Activated CD4-positive, alpha-beta memory T cell treated with anti-CD3 and anti-CD28 coated beads, Interleukin-2, amount 10 ng/mL, durations not matched to agents 7 days and 5 days (primary cell): ENCODE data around the gene UCK1. TPM values are rescaled to one million over a fixed set of nuclear protein-coding genes. Genes with fewer than 3 reads are reported as not detected.

ENCODE experiments used
- CTCF ChIA-PET: fragments of 350-600 bp; sonication (Branson Sonifier 250); formaldehyde crosslinking; loops from one replicate; lab custom pipeline; 2021; ENCODE audit warnings: antibody characterized with exemption, inconsistent platforms; lab: Charles Lee
- POLR2A ChIA-PET: fragments of 350-600 bp; sonication (Branson Sonifier 250); formaldehyde crosslinking; loops from one replicate; lab custom pipeline; 2021; ENCODE audit warnings: antibody characterized with exemption; lab: Charles Lee
- DNase-seq: peaks from one replicate; pipeline ENCODE4 v3.0.0-alpha.2; 2020
- H3K27ac Mint-ChIP-seq: one replicate; pipeline ENCODE4 v1.8.0; 2021; ENCODE audit warnings: mild to moderate bottlenecking, mixed read lengths
- H3K27me3 Mint-ChIP-seq: one replicate; pipeline ENCODE4 v1.8.0; 2021; ENCODE audit warnings: mixed read lengths
- H3K36me3 Mint-ChIP-seq: one replicate; pipeline ENCODE4 v1.8.0; 2021; ENCODE audit warnings: low read depth, mixed read lengths
- H3K4me1 Mint-ChIP-seq: one replicate; pipeline ENCODE4 v1.8.0; 2021; ENCODE audit warnings: mixed read lengths
- H3K4me3 Mint-ChIP-seq: one replicate; pipeline ENCODE4 v1.8.0; 2021; ENCODE audit warnings: mild to moderate bottlenecking, mixed read lengths
- H3K9me3 Mint-ChIP-seq: one replicate; pipeline ENCODE4 v1.8.0; 2021; ENCODE audit warnings: mixed read lengths
- total RNA-seq, 2 experiments: library from RNA; stranded (reverse); gene quantifications; one replicate each; pipeline ENCODE4 v1.2.3, GENCODE V29; 2021

UCK1 gene
- total RNA-seq, 2 experiments from 2014 or later, result 23.8 to 24.6 TPM

DNA sequence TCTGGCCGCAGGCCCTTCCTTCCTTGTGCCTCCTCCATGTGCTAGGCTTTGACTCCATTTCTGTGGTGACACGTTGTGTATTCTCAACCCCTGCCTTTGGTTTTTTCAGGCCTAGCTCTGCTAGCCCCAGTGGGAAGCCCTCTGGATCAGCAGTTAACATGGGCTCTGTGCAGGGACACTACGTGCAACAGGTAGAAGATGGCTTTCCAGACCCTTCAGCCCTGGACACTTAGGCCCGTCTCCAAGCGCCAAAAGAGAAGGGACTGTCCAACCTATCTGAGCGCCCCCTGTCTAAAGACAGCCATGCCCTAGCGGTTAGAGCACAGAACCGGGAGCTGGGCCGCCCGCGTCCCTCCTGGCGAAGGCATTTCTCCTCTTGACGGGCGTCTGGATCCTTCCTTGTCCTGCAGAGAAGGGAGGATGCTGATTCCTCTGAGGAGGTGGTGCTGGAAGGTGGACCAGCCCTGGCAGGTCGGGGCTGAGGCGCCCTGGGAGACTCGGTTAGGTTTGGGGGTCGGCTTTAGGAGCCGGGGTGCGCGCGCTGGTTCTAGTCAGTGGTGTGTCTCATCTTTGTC, 36.7 kb downstream of the UCK1 start:
- H3K27ac Mint-ChIP-seq, result no peak overlapping the region
- ChIA-PET CTCF (no interaction called here), POLR2A (no interaction called here)
- no peak overlapping the region for H3K4me3 Mint-ChIP-seq
- H3K9me3 Mint-ChIP-seq, result no peaks in the 10 kb centered on the region
- DNase-seq, result no peak
- peaks cover 10% of the 10 kb centered on the region for H3K4me1 Mint-ChIP-seq
- H3K27me3 Mint-ChIP-seq, result no peaks in the 10 kb centered on the region
- H3K36me3 Mint-ChIP-seq, result peaks cover 81% of the 10 kb centered on the region

DNA sequence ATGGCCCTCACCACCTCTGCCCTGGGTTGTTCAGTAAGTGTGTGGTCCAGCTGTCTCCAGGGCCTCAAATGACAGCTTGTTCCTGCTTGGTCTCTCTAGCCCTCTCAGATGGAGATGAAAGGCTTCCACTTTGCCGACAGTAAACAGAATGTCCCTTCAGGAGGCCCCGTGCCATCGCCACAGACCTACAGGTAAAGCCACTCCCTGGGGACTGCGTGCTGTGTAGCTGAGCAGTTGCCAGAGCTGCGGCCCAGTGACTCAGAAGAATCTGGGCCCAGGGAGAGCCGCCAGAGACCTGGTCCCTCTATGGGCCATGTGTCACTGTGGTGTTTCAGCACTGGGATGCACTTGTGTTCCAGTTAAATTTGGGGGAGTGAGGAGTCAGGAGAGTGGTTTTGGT, 39.0 kb downstream of the UCK1 start:
- Mint-ChIP-seq H3K27me3 (no peaks in the 10 kb centered on the region), H3K27ac (no peak overlapping the region), H3K9me3 (no peaks in the 10 kb centered on the region), H3K4me1 (no peaks in the 10 kb centered on the region), H3K4me3 (no peak overlapping the region), H3K36me3 (peaks cover 86% of the 10 kb centered on the region)
- DNase-seq, result no peak
- POLR2A ChIA-PET, result interaction anchor here (0.6 to 2.2 kb wide), 2 partner anchors 8 to 203 kb away, joined by 3 to 9 read pairs; partner anchors contain the start of gene PLPP7
- CTCF ChIA-PET, result interaction anchor here (1.2 kb wide), 1 partner anchor 14 kb away, joined by 3 read pairs; no protein-coding TSS in a partner anchor

GRCh38 chr9:131491001-131491710, 39.9 kb downstream of the UCK1 start:
- Mint-ChIP-seq H3K36me3 (peaks cover 91% of the 10 kb centered on the region), H3K27me3 (no peaks in the 10 kb centered on the region), H3K4me3 (no peak overlapping the region), H3K27ac (no peak overlapping the region), H3K9me3 (no peaks in the 10 kb centered on the region), H3K4me1 (no peaks in the 10 kb centered on the region)
- ChIA-PET POLR2A (interaction anchor here (0.6 to 2.2 kb wide), 2 partner anchors 9 to 202 kb away, joined by 3 to 9 read pairs; partner anchors contain the start of gene PLPP7), CTCF (interaction anchor here (1.2 kb wide), 1 partner anchor 13 kb away, joined by 3 read pairs; no protein-coding TSS in a partner anchor)
- DNase-seq, result no peak

DNA sequence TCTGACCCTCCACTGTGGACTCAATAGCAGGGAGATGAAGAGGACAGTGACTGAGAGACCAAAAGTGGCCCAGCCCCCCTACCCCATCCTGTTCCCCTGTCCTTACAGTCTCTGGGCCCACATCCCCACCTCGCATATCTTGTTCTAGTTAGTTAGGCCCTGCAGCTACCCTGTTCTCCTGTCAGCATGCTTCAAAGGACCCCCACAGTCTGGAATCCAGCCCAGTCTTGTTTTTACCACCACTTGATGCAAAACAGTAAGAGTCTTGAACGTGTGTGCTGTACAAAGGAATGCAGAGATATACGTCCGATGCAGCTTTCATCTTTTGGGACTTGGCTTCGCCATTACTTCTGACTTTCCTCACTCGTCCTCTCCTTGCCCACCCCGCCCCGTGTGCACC, 40.5 kb downstream of the UCK1 start:
- H3K9me3 Mint-ChIP-seq, result no peaks in the 10 kb centered on the region
- peaks cover 90% of the 10 kb centered on the region for H3K36me3 Mint-ChIP-seq
- H3K27ac Mint-ChIP-seq, result no peak overlapping the region
- no peaks in the 10 kb centered on the region for H3K27me3 Mint-ChIP-seq
- no peak for DNase-seq
- H3K4me1 Mint-ChIP-seq, result no peaks in the 10 kb centered on the region
- ChIA-PET CTCF (no interaction called here), POLR2A (no interaction called here)
- no peak overlapping the region for H3K4me3 Mint-ChIP-seq

DNA sequence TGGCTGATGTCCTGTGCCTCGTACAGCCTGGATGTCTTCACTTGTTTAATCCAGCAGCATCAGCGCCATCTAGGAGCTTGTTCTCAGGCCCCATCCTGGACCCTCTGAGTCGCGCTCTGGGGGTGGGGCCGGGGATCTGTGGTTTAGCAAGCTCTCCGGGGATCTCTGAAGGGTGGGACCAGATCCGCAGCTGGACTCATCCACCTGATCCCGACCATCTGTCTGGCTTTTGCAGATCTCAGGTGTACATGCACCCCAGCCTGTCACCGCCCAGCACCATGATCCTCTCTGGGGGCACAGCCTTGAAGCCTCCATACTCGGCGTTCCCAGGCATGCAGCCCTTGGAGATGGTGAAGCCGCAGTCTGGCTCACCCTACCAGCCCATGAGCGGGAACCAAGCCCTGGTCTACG, 43.4 kb downstream of the UCK1 start:
- POLR2A ChIA-PET, result interaction anchor here (1.3 kb wide), 1 partner anchor 89 kb away, joined by 3 read pairs; no protein-coding TSS in a partner anchor

GRCh38 chr9:131487001-131487400, 44.1 kb downstream of the UCK1 start:
- H3K27me3 Mint-ChIP-seq, result no peaks in the 10 kb centered on the region
- CTCF ChIA-PET, result interaction anchor here (1.0 kb wide), 1 partner anchor 9 kb away, joined by 3 read pairs; no protein-coding TSS in a partner anchor

More for the DNA sequence above, 43.4 kb downstream of the UCK1 start:
- peaks cover 82% of the 10 kb centered on the region for H3K36me3 Mint-ChIP-seq
- no peaks in the 10 kb centered on the region for H3K4me1 Mint-ChIP-seq
- no peak overlapping the region for H3K4me3 Mint-ChIP-seq
- no peak overlapping the region for H3K27ac Mint-ChIP-seq
- H3K9me3 Mint-ChIP-seq, result no peaks in the 10 kb centered on the region
- CTCF ChIA-PET, result interaction anchor here (1.0 kb wide), 1 partner anchor 10 kb away, joined by 3 read pairs; no protein-coding TSS in a partner anchor
- no peaks in the 10 kb centered on the region for H3K27me3 Mint-ChIP-seq
- no peak for DNase-seq

GRCh38 chr9:131485728-131486422, 45.2 kb downstream of the UCK1 start:
- POLR2A ChIA-PET, result no interaction called here
- CTCF ChIA-PET, result interaction anchor here (0.6 kb wide), 1 partner anchor 376 kb away, joined by 5 read pairs; no protein-coding TSS in a partner anchor
- H3K36me3 Mint-ChIP-seq, result peaks cover 79% of the 10 kb centered on the region

More at GRCh38 chr9:131487001-131487400, 44.1 kb downstream of the UCK1 start:
- Mint-ChIP-seq H3K36me3 (peaks cover 82% of the 10 kb centered on the region), H3K27ac (no peak overlapping the region), H3K4me3 (no peak overlapping the region), H3K4me1 (no peaks in the 10 kb centered on the region), H3K9me3 (no peaks in the 10 kb centered on the region)
- no peak for DNase-seq
- POLR2A ChIA-PET, result interaction anchor here (1.3 kb wide), 1 partner anchor 89 kb away, joined by 3 read pairs; no protein-coding TSS in a partner anchor

DNA sequence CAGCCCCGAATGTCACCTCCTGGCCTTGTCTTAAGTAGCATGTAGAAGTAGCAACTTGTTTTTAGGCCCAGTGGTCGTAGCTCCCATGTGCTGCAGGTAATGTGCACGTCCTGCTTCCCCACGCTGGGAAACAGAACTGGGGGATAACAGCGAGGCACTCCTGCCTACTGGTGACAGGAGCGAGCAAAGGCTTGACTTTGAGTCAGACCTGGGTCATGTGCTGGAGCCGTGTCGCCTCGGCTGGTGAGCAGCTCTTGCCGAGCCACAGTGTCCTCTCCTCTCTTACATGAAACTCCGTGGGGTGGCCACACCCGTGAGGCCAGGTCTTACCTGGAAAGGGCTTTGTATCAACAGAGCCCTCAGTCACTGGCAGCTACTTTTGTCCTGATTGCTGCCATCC, 45.9 kb downstream of the UCK1 start:
- Mint-ChIP-seq H3K4me1 (no peaks in the 10 kb centered on the region), H3K27ac (no peak overlapping the region)
- POLR2A ChIA-PET, result no interaction called here

More at GRCh38 chr9:131485728-131486422, 45.2 kb downstream of the UCK1 start:
- no peak overlapping the region for H3K27ac Mint-ChIP-seq
- no peak overlapping the region for H3K4me3 Mint-ChIP-seq
- no peaks in the 10 kb centered on the region for H3K4me1 Mint-ChIP-seq
- H3K27me3 Mint-ChIP-seq, result no peaks in the 10 kb centered on the region
- DNase-seq, result no peak
- H3K9me3 Mint-ChIP-seq, result no peaks in the 10 kb centered on the region

DNA sequence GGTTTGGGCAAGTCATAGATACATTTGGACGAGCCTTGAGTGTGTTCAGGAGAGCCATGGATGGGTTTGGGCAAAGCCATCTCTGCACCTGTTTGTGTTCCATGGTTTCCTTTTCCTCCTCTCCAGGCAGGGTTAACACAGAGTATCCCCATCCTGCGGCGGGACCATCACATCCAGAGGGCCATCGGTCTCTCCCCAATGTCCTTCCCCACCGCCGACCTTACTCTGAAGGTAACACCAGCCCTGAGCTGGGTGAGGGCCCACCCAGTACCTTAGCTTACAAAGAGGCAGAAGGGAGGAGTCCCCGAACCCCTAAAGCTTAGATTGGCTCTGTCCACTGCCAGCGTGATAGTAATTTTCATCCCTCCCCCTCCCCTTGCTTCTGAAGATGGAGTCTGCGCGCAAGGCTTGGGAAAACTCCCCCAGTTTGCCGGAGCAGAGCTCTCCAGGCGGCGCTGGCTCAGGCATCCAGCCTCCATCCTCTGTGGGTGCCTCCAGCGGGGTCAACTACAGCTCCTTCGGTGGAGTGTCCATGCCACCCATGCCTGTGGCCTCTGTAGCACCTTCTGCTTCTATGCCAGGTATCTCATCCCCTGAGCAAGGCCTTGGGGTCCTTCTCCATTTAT, 46.4 kb downstream of the UCK1 start:
- Mint-ChIP-seq H3K4me3 (no peak overlapping the region), H3K27ac (no peak overlapping the region), H3K4me1 (no peaks in the 10 kb centered on the region), H3K9me3 (no peaks in the 10 kb centered on the region), H3K36me3 (peaks cover 72% of the 10 kb centered on the region), H3K27me3 (no peaks in the 10 kb centered on the region)
- ChIA-PET CTCF (no interaction called here), POLR2A (no interaction called here)
- DNase-seq, result no peak

More for the DNA sequence above, 45.9 kb downstream of the UCK1 start:
- CTCF ChIA-PET, result interaction anchor here (0.6 kb wide), 1 partner anchor 377 kb away, joined by 5 read pairs; no protein-coding TSS in a partner anchor
- Mint-ChIP-seq H3K36me3 (peaks cover 73% of the 10 kb centered on the region), H3K4me3 (no peak overlapping the region), H3K27me3 (no peaks in the 10 kb centered on the region), H3K9me3 (no peaks in the 10 kb centered on the region)
- no peak for DNase-seq

GRCh38 chr9:131484051-131484445, 47.0 kb downstream of the UCK1 start:
- POLR2A ChIA-PET, result no interaction called here
- H3K36me3 Mint-ChIP-seq, result peaks cover 72% of the 10 kb centered on the region
- no peak overlapping the region for H3K4me3 Mint-ChIP-seq
- no peaks in the 10 kb centered on the region for H3K27me3 Mint-ChIP-seq
- no peak overlapping the region for H3K27ac Mint-ChIP-seq
- CTCF ChIA-PET, result no interaction called here
- DNase-seq, result no peak
- no peaks in the 10 kb centered on the region for H3K4me1 Mint-ChIP-seq
- no peaks in the 10 kb centered on the region for H3K9me3 Mint-ChIP-seq

DNA sequence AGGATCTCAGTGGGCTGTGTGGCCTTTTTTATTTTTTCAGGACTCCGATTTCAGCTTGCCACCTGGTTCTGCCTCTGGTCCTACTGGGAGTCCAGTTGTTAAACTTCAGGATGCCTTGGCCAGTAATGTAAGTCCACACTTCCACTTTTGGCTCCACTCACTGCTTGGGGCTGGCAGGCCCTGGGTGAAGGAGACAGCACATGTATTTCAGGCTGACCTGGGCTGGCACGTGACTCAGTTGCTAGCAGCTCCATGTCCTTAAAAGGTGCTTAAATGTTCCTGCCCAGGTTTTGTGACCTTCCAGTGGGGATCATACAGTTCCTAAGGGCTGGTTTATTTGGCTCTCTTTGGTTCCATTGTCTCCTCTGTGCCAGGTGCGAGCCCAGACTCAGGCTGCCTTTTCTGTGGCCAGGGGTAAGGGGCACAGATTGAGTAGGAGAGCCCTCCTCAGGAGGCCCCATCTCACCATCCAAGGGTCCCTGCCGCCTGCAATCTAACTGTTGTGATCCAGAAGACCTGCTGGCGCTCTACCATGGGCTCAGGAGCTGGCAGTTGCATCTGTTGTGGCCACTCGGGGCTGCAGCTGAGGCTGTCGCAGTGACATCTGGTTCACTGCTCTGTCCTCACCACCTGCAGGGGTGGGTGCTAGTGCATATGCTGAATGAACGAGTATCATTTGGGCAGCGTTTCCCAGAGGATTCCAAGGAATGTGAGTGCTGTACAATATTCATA, 47.6 kb downstream of the UCK1 start:
- Mint-ChIP-seq H3K27ac (no peak overlapping the region), H3K4me3 (no peak overlapping the region), H3K36me3 (peaks cover 71% of the 10 kb centered on the region), H3K27me3 (no peaks in the 10 kb centered on the region), H3K4me1 (no peaks in the 10 kb centered on the region), H3K9me3 (no peaks in the 10 kb centered on the region)
- POLR2A ChIA-PET, result no interaction called here
- CTCF ChIA-PET, result no interaction called here
- DNase-seq, result no peak
